Retina (tissue), 1 donor: Measurements from ENCODE around the gene FLT3.
A peak's percentile ranks its signal among the peaks of the same experiment; 100 is the strongest.
"Not testable (repeated sequence)": the region's sequence is repeated elsewhere in the genome, so short reads cannot be mapped to it uniquely, and the experiment has no call there.

ENCODE experiments used
- DNase-seq: peaks from one replicate; pipeline ENCODE4 v3.0.0-alpha.2; 2016

FLT3 gene

GRCh38 chr13:27971236-27971645 is 129.1 kb downstream of the FLT3 start:
- peak; percentile 52 for DNase-seq

- DNase-seq: peak; percentile 66
Observed at GRCh38 chr13:27970382-27971235, 129.8 kb downstream of the FLT3 start.

GRCh38 chr13:27969866-27970229 is 130.5 kb downstream of the FLT3 start:
- DNase-seq: no peak

- peak; percentile 49 for DNase-seq
Observed at GRCh38 chr13:27969082-27969865, 131.1 kb downstream of the FLT3 start, which contains the start of gene CDX2. Gene CDX2, minus strand, starts transcription at chr13:27969315. Its CDS starts 309 bp downstream, at chr13:27969006.

DNA sequence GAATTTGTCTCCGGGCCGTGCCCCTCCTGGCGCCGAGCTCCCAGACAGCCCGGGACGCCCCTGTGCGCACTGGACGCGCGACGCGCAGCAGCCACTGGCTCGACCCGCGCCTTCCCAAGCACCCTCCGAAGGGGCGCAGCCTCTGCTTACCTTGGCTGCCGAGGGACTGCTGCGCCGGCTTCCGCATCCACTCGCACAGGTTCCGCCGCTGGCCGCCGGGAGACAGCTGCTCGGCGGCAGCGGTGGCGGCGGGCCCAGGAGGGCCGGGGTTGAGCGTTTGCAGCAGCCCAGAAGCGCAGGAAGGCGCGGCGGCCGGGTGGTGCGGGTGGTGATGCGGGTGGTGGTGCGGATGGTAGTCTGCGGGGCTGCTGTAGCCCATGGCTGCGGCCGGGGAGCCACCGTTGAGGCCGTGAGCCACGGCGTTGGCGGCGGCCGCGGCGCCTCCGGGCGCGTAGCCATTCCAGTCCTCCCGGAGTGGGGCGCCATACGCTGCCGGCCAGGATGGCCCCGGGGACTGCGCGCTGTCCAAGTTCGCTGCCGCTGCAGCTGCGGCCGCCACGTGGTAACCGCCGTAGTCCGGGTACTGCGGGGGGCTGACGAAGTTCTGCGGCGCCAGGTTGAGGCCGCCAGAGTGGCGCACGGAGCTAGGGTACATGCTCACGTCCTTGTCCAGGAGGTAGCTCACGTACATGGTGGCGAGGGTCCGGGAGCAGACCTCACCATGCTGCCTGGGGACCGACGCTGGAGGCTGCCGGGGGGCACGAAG is 131.9 kb downstream of the FLT3 start:
- peak; percentile 69 for DNase-seq

GRCh38 chr13:27967736-27968315 is 132.6 kb downstream of the FLT3 start:
- no peak for DNase-seq

- no peak for DNase-seq
Observed at GRCh38 chr13:27967203-27967735, 133.1 kb downstream of the FLT3 start.

GRCh38 chr13:27966641-27967202 is 133.7 kb downstream of the FLT3 start:
- peak; percentile 45 for DNase-seq

DNA sequence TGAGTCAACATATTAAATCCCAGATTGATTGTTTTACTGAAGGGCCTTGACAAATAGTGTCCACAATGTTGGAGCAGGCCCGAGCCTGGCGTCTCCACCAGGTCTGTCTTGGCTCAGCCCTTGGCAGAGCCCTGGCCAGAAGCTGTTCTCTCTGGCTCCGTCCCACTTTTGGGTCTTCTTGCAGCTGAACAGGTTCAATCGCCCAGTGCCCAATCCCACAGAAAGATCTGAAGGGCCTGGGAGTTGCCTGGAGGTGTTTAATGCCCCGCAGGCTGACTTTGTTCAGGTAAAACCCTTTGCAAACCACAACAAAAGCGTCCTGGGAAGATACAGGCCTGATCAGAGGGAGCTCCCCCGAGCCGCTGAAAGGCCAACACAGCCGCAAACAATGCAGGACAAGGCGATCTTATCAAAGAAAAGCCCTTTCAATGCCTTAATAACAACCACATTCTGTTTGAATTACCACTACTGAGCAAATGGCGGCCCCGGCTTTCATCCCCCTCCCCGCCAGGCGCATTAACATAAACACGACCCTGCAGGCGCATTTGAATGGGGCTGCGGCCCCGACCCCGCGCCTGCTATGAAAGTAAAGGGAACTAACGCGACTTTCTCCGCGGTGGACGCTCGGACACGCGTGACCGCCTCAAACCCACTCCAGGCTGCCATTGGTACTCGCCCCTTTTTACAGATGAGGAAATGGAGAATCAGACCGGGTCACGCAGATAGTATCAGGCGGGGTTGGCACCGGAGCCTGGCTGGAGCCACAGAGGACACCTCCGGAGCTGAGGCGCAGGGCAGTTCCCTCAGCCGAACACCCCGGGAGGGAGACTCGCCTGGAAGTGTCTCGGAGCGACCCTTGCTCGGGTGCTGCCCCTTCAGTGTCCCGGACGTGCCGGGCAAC is 134.4 kb downstream of the FLT3 start:
- DNase-seq: peak; percentile 47

DNA sequence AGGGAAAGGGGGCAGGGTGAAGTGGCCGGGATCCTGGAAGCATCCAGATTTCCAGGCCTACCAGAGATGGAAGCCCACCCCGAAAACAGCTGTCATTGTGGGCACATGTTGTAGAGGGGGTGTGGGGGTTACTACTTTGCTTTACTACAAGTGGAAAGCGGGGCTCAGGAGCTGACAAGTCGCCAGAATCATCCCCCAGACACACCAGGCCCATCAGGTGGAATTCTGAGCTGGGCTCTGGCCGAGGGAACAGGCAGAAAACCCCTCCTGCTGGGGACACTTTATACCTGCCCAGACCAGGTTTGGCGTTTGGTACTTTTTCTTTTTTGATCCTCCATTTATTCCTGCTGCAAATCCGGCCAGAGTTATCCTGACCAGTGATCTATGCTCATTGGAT is 135.0 kb downstream of the FLT3 start:
- no peak for DNase-seq

DNA sequence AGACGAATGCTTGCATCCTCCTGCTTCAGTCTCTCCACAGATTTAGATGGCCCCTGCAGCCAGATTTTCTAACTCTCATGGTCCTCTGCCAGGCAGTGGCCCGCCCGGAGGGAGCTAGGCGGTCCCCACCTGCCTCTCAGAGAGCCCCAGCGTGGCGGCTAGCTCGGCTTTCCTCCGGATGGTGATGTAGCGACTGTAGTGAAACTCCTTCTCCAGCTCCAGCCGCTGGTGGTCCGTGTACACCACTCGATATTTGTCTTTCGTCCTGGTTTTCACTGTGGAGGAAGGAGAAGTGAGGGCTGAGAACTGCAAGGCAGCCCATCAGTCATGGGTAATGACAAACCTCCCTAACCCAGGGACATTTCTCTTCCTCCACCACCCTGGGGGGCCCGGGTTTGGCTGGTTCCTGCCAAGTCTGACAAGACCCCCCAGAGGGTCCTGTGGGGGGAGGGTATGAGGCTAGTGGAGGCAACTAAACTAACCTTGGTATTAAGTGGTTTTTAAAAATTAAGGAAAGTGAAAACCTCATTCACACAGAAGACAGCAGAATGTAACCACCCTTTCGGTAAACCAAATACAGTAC is 135.5 kb downstream of the FLT3 start:
- no peak for DNase-seq

GRCh38 chr13:27964206-27964605 is 136.2 kb downstream of the FLT3 start:
- not testable (repeated sequence) for DNase-seq

GRCh38 chr13:27963491-27963890 is 136.9 kb downstream of the FLT3 start:
- DNase-seq: no peak

- DNase-seq: no peak
Observed at GRCh38 chr13:27962982-27963381, 137.4 kb downstream of the FLT3 start.

- peak; percentile 46 for DNase-seq
Observed at GRCh38 chr13:27962128-27962841, 138.1 kb downstream of the FLT3 start.

- DNase-seq: peak; percentile 48
Observed at GRCh38 chr13:27961227-27962085, 138.9 kb downstream of the FLT3 start.

GRCh38 chr13:27960362-27961226 is 139.8 kb downstream of the FLT3 start:
- peak; percentile 85 for DNase-seq

GRCh38 chr13:27959976-27960361 is 140.4 kb downstream of the FLT3 start:
- DNase-seq: no peak
